HepG2 (cell line): ENCODE data around the gene MARCHF5. TPM values are rescaled to one million over a fixed set of nuclear protein-coding genes. Genes with fewer than 3 reads are reported as not detected.

ENCODE experiments used
- AHR ChIP-seq: IDR thresholded peaks from 2 replicates; pipeline ENCODE4 v1.6.1; 2018; ENCODE audit warnings: missing genetic modification reagents, missing compliant biosample characterization
- CENPX ChIP-seq: sonication (generic); formaldehyde crosslinking; IDR thresholded peaks from 2 replicates; pipeline ENCODE4 v1.9.0; 2021; ENCODE audit warnings: mild to moderate bottlenecking, missing genetic modification reagents, moderate library complexity
- ELK4 ChIP-seq: sonication (generic); formaldehyde crosslinking; IDR thresholded peaks from 2 replicates; pipeline ENCODE4 v1.9.0; 2021; ENCODE audit warnings: missing genetic modification reagents, borderline replicate concordance
- ETS1 ChIP-seq: sonication (generic); formaldehyde crosslinking; IDR thresholded peaks from 2 replicates; pipeline ENCODE4 v1.4.0; 2020; ENCODE audit warnings: missing genetic modification reagents
- HDAC6 ChIP-seq: fragments of 200-600 bp; sonication (generic); IDR thresholded peaks from 2 replicates; pipeline ENCODE4 v1.7.0; 2017; ENCODE audit warnings: mild to moderate bottlenecking, antibody characterized with exemption, low read length, low read depth
- HES4 ChIP-seq: sonication (generic); formaldehyde crosslinking; IDR thresholded peaks from 2 replicates; pipeline ENCODE4 v1.9.0; 2021; ENCODE audit warnings: mild to moderate bottlenecking, missing genetic modification reagents, borderline replicate concordance
- MEIS2 ChIP-seq: sonication (generic); formaldehyde crosslinking; IDR thresholded peaks from 2 replicates; pipeline ENCODE4 v1.9.0; 2021; ENCODE audit warnings: mild to moderate bottlenecking, missing genetic modification reagents
- NFAT5 ChIP-seq: sonication (generic); formaldehyde crosslinking; IDR thresholded peaks from 2 replicates; pipeline ENCODE4 v1.4.0; 2020; ENCODE audit warnings: missing genetic modification reagents
- PCBP1 ChIP-seq: fragments of 200-400 bp; formaldehyde crosslinking; IDR thresholded peaks from 2 replicates; pipeline ENCODE4 v1.6.1; 2017; ENCODE audit warnings: mild to moderate bottlenecking, low read depth, low read length, borderline replicate concordance
- SETDB1 ChIP-seq: sonication (generic); formaldehyde crosslinking; IDR thresholded peaks from 2 replicates; pipeline ENCODE4 v1.5.1; 2020; ENCODE audit warnings: missing genetic modification reagents, mild to moderate bottlenecking, borderline replicate concordance
- SKIL ChIP-seq: sonication (generic); formaldehyde crosslinking; IDR thresholded peaks from 2 replicates; pipeline ENCODE4 v1.8.0; 2022; ENCODE audit warnings: missing genetic modification reagents, mild to moderate bottlenecking, moderate library complexity, borderline replicate concordance
- TRIM24 ChIP-seq: sonication (generic); formaldehyde crosslinking; IDR thresholded peaks from 2 replicates; pipeline ENCODE4 v1.8.0; 2022; ENCODE audit warnings: mild to moderate bottlenecking, missing genetic modification reagents
- ZNF232 ChIP-seq: sonication (generic); formaldehyde crosslinking; IDR thresholded peaks from 2 replicates; pipeline ENCODE4 v1.4.0; 2020; ENCODE audit warnings: missing genetic modification reagents, borderline replicate concordance
- ZNF337 ChIP-seq: sonication (generic); formaldehyde crosslinking; IDR thresholded peaks from 2 replicates; pipeline ENCODE4 v1.5.1; 2020; ENCODE audit warnings: missing genetic modification reagents, low read depth, mild to moderate bottlenecking, borderline replicate concordance
- ZNF629 ChIP-seq: sonication (generic); formaldehyde crosslinking; conservative IDR thresholded peaks from 2 replicates; pipeline ENCODE4 v1.5.0; 2020; ENCODE audit warnings: missing genetic modification reagents
- ZSCAN30 ChIP-seq: sonication (generic); formaldehyde crosslinking; IDR thresholded peaks from 2 replicates; pipeline ENCODE4 v1.5.0; 2020; ENCODE audit warnings: mild to moderate bottlenecking, missing genetic modification reagents
- polyA plus RNA-seq, 8 experiments: library from polyadenylated mRNA; depleted of rRNA in 3 of 8; stranded (reverse) in 7 of 8; unstranded in 1 of 8; fragments of >200 nt; fragmentation: Illumina TruSeq in 4 of 8; extraction: Trizol in 4 of 8; gene quantifications; 2 replicates each; pipeline versions ENCODE4 v1.2.1 to v1.2.3, GENCODE V29; 2011 to 2016; ENCODE audit warnings: low read depth in 4 of 8, missing spikeins in 1 of 8, mixed read lengths in 1 of 8; ENCODE audit not compliant: insufficient read depth in 1 of 8
- total RNA-seq, 5 experiments: library from RNA; depleted of rRNA; stranded (reverse); fragments of >200 nt; fragmentation: Illumina TruSeq; extraction: Trizol; gene quantifications; 2 replicates each; pipeline ENCODE4 v1.2.3, GENCODE V29; 2016; ENCODE audit warnings: low read depth in 1 of 5
- TF ChIP-seq, protein P1 (sequence below): sonication (generic); formaldehyde crosslinking; IDR thresholded peaks from 2 replicates; pipeline ENCODE4 v1.4.0; 2020; ENCODE audit warnings: missing genetic modification reagents, mild to moderate bottlenecking, borderline replicate concordance

MARCHF5 gene
- total and polyA plus RNA-seq, 2 of the 13 experiments (the other 11 are each of a cell fraction or from before 2014, with no cell fraction given) = 19.4 to 21.0 TPM

- TF ChIP-seq AHR = no peak
- peak; percentile 75 for TF ChIP-seq HES4 (CRISPR knock-in tag)
- no peak; the same call in none of the 2 replicates for TF ChIP-seq ZSCAN30 (CRISPR knock-in tag)
- TF ChIP-seq MEIS2 (CRISPR knock-in tag) = peak; percentile 59
- TF ChIP-seq SETDB1 (CRISPR knock-in tag) = no peak
- TF ChIP-seq CENPX (CRISPR knock-in tag) = no peak
- TF ChIP-seq ELK4 = 0 out of 2 replicates have a peak, but pooled peaks have one; percentile 17
- TF ChIP-seq HDAC6 = no peak
- no peak for TF ChIP-seq ZNF337 (CRISPR knock-in tag)
- TF ChIP-seq ETS1 (CRISPR knock-in tag) = no peak
- TF ChIP-seq, protein P1, sequence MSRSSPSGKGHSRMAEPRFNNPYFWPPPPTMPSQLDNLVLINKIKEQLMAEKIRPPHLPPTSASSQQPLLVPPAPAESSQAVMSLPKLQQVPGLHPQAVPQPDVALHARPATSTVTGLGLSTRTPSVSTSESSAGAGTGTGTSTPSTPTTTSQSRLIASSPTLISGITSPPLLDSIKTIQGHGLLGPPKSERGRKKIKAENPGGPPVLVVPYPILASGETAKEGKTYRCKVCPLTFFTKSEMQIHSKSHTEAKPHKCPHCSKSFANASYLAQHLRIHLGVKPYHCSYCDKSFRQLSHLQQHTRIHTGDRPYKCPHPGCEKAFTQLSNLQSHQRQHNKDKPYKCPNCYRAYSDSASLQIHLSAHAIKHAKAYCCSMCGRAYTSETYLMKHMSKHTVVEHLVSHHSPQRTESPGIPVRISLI (CRISPR knock-in tag) = peak; percentile 13; the same call in 1 of the 2 replicates
- no peak for TF ChIP-seq SKIL
- no peak for TF ChIP-seq TRIM24 (CRISPR knock-in tag)
- TF ChIP-seq NFAT5 (CRISPR knock-in tag) = peak; percentile 15
- peak; percentile 14; the same call in 1 of the 2 replicates for TF ChIP-seq ZNF232
- TF ChIP-seq PCBP1 = peak; percentile 77; the same call in 1 of the 2 replicates
- TF ChIP-seq ZNF629 (CRISPR knock-in tag) = no peak
Measured at GRCh38 chr10:92290837-92291615, at the start of gene MARCHF5, which contains the start of gene CPEB3 (continued).
